Stimulated activated CD8-positive, alpha-beta memory T cell treated with anti-CD3 and anti-CD28 coated beads, Interleukin-15, amount 100 ng/mL, for 4 hours (primary cell): ENCODE results near the gene ITFG1.
"Not testable (repeated sequence)": the region's sequence is repeated elsewhere in the genome, so short reads cannot be mapped to it uniquely, and the experiment has no call there.

Source experiments
- DNase-seq, 2 donors: peaks; one replicate each; pipeline ENCODE4 v3.0.0-alpha.2; 2020; ENCODE audit warnings: low read depth in 2 of 2

The ITFG1 gene

GRCh38 chr16:47330562-47330961 lies 130.3 kb downstream of the ITFG1 start:
- DNase-seq = not testable (repeated sequence)

GRCh38 chr16:47324309-47324708 lies 136.6 kb downstream of the ITFG1 start:
- not testable (repeated sequence) for DNase-seq

- DNase-seq = no peak
These were observed 137.6 kb downstream of the ITFG1 start for GRCh38 chr16:47323241-47323640.

- no peak for DNase-seq
These were observed 140.1 kb downstream of the ITFG1 start for GRCh38 chr16:47320546-47321310.

- DNase-seq = no peak
These were observed 143.2 kb downstream of the ITFG1 start for GRCh38 chr16:47317465-47318240.

- DNase-seq = no peak
These were observed 144.3 kb downstream of the ITFG1 start for GRCh38 chr16:47316442-47317015.

GRCh38 chr16:47311738-47312505 lies 148.9 kb downstream of the ITFG1 start:
- no peak for DNase-seq

- no peak for DNase-seq
These were observed 150.1 kb downstream of the ITFG1 start for GRCh38 chr16:47310792-47311211.

GRCh38 chr16:47309581-47310312 lies 151.1 kb downstream of the ITFG1 start:
- DNase-seq = no peak

- DNase-seq = no peak
These were observed 152.3 kb downstream of the ITFG1 start for GRCh38 chr16:47308601-47309000.

GRCh38 chr16:47304563-47304962 lies 156.3 kb downstream of the ITFG1 start:
- DNase-seq = no peak

GRCh38 chr16:47299587-47299986 lies 161.3 kb downstream of the ITFG1 start:
- no peak for DNase-seq

GRCh38 chr16:47284999-47285398 lies 175.9 kb downstream of the ITFG1 start:
- DNase-seq = no peak

GRCh38 chr16:47278306-47278970 lies 182.4 kb downstream of the ITFG1 start:
- no peak for DNase-seq

GRCh38 chr16:47276522-47276921 lies 184.3 kb downstream of the ITFG1 start:
- DNase-seq = no peak

GRCh38 chr16:47262938-47263337 lies 197.9 kb downstream of the ITFG1 start:
- DNase-seq = no peak

GRCh38 chr16:47260503-47260902 lies 200.4 kb downstream of the ITFG1 start:
- no peak for DNase-seq

- DNase-seq = no peak
These were observed 201.9 kb downstream of the ITFG1 start for GRCh38 chr16:47258874-47259461.

- DNase-seq = no peak
These were observed 206.1 kb downstream of the ITFG1 start for GRCh38 chr16:47254756-47255155.

- no peak for DNase-seq
These were observed 209.9 kb downstream of the ITFG1 start for GRCh38 chr16:47250983-47251382.
